ENCODE results near the gene ANKFN1.

Gene ANKFN1

GRCh38 chr17:56257075-56257474 is 103.8 kb downstream of the ANKFN1 start:
- TF ChIP-seq EZH2phosphoT487 (IDR thresholded peaks at IDR 0.05; ENCODE audit: borderline replicate concordance, low read length) = no peak
- TF ChIP-seq, protein P1, sequence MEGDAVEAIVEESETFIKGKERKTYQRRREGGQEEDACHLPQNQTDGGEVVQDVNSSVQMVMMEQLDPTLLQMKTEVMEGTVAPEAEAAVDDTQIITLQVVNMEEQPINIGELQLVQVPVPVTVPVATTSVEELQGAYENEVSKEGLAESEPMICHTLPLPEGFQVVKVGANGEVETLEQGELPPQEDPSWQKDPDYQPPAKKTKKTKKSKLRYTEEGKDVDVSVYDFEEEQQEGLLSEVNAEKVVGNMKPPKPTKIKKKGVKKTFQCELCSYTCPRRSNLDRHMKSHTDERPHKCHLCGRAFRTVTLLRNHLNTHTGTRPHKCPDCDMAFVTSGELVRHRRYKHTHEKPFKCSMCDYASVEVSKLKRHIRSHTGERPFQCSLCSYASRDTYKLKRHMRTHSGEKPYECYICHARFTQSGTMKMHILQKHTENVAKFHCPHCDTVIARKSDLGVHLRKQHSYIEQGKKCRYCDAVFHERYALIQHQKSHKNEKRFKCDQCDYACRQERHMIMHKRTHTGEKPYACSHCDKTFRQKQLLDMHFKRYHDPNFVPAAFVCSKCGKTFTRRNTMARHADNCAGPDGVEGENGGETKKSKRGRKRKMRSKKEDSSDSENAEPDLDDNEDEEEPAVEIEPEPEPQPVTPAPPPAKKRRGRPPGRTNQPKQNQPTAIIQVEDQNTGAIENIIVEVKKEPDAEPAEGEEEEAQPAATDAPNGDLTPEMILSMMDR (IDR thresholded peaks at IDR 0.05; ENCODE audit: low read depth, low read length, poor library complexity, severe bottlenecking) = no peak
- H3K79me2 ChIP-seq (ENCODE audit: control insufficient read depth, low read length) = no peaks in the 10 kb centered on the region
- H4K20me1 ChIP-seq (ENCODE audit: control insufficient read depth, insufficient read depth, low read depth, low read length) = no peaks in the 10 kb centered on the region
- no peaks in the 10 kb centered on the region for H3K9me3 ChIP-seq (ENCODE audit: control insufficient read depth, insufficient read depth, low read length)
- no peaks in the 10 kb centered on the region for H3K9me2 ChIP-seq (replicated peaks; ENCODE audit: control insufficient read depth, low read length)
- no peaks in the 10 kb centered on the region for H3K36me3 ChIP-seq (ENCODE audit: control insufficient read depth, low read length)
- no peaks in the 10 kb centered on the region for H3K27me3 ChIP-seq (ENCODE audit: control insufficient read depth, low read length)
- no peaks in the 10 kb centered on the region for H3F3A ChIP-seq (ENCODE audit: control insufficient read depth, insufficient read depth)
- H3K27ac ChIP-seq (ENCODE audit: low read depth, low read length) = no peak overlapping the region
- no peak overlapping the region for H3K4me2 ChIP-seq (ENCODE audit: low read length)
- no peak overlapping the region for H3K4me3 ChIP-seq (ENCODE audit: low read length)
- no peaks in the 10 kb centered on the region for H3K4me1 ChIP-seq (ENCODE audit: control insufficient read depth, low read length)

GRCh38 chr17:56260376-56261002 is 107.2 kb downstream of the ANKFN1 start:
- no peaks in the 10 kb centered on the region for H3K36me3 ChIP-seq (ENCODE audit: control insufficient read depth, low read length)
- H3K79me2 ChIP-seq (ENCODE audit: control insufficient read depth, low read length) = no peaks in the 10 kb centered on the region

GRCh38 chr17:56262803-56263202 is 109.5 kb downstream of the ANKFN1 start:
- no peaks in the 10 kb centered on the region for H3K9me2 ChIP-seq (replicated peaks; ENCODE audit: control insufficient read depth, low read length)
- no peak overlapping the region for H3K4me3 ChIP-seq (ENCODE audit: low read length)
- no peak overlapping the region for H3K4me2 ChIP-seq (ENCODE audit: low read length)
- no peaks in the 10 kb centered on the region for H3K4me1 ChIP-seq (ENCODE audit: control insufficient read depth, low read length)
- no peak overlapping the region for H3K27ac ChIP-seq (ENCODE audit: low read depth, low read length)
- H3K36me3 ChIP-seq (ENCODE audit: control insufficient read depth, low read length) = no peaks in the 10 kb centered on the region
- 0 out of 2 replicates have a peak, but pooled peaks cover 3% of the 10 kb centered on the region for H3K27me3 ChIP-seq (ENCODE audit: control insufficient read depth, low read length)
- TF ChIP-seq, protein P1 (IDR thresholded peaks at IDR 0.05; ENCODE audit: low read depth, low read length, poor library complexity, severe bottlenecking) = no peak
- TF ChIP-seq EZH2phosphoT487 (IDR thresholded peaks at IDR 0.05; ENCODE audit: borderline replicate concordance, low read length) = no peak
- H3K79me2 ChIP-seq (ENCODE audit: control insufficient read depth, low read length) = no peaks in the 10 kb centered on the region
- no peaks in the 10 kb centered on the region for H4K20me1 ChIP-seq (ENCODE audit: control insufficient read depth, insufficient read depth, low read depth, low read length)
- H3K9me3 ChIP-seq (ENCODE audit: control insufficient read depth, insufficient read depth, low read length) = no peaks in the 10 kb centered on the region
- no peaks in the 10 kb centered on the region for H3F3A ChIP-seq (ENCODE audit: control insufficient read depth, insufficient read depth)

More at GRCh38 chr17:56260376-56261002, 107.2 kb downstream of the ANKFN1 start:
- no peak for TF ChIP-seq EZH2phosphoT487 (IDR thresholded peaks at IDR 0.05; ENCODE audit: borderline replicate concordance, low read length)
- Histone ChIP-seq H4K20me1 (ENCODE audit: control insufficient read depth, insufficient read depth, low read depth, low read length) (no peaks in the 10 kb centered on the region), H3F3A (ENCODE audit: control insufficient read depth, insufficient read depth) (no peaks in the 10 kb centered on the region), H3K4me3 (ENCODE audit: low read length) (no peak overlapping the region), H3K27me3 (ENCODE audit: control insufficient read depth, low read length) (0 out of 2 replicates have a peak, but pooled peaks cover 3% of the 10 kb centered on the region), H3K9me2 (replicated peaks; ENCODE audit: control insufficient read depth, low read length) (no peaks in the 10 kb centered on the region), H3K4me1 (ENCODE audit: control insufficient read depth, low read length) (no peaks in the 10 kb centered on the region), H3K4me2 (ENCODE audit: low read length) (no peak overlapping the region), H3K27ac (ENCODE audit: low read depth, low read length) (no peak overlapping the region), H3K9me3 (ENCODE audit: control insufficient read depth, insufficient read depth, low read length) (no peaks in the 10 kb centered on the region)

GRCh38 chr17:56269556-56270389 is 116.5 kb downstream of the ANKFN1 start:
- H3K9me2 ChIP-seq (replicated peaks; ENCODE audit: control insufficient read depth, low read length) = no peaks in the 10 kb centered on the region; the same call in 1 of the 2 replicates
- TF ChIP-seq EZH2phosphoT487 (IDR thresholded peaks at IDR 0.05; ENCODE audit: borderline replicate concordance, low read length) = no peak
- TF ChIP-seq, protein P1 (IDR thresholded peaks at IDR 0.05; ENCODE audit: low read depth, low read length, poor library complexity, severe bottlenecking) = no peak
- no peak overlapping the region for H3K27ac ChIP-seq (ENCODE audit: low read depth, low read length)
- no peaks in the 10 kb centered on the region for H3K36me3 ChIP-seq (ENCODE audit: control insufficient read depth, low read length)
- H3K4me2 ChIP-seq (ENCODE audit: low read length) = no peak overlapping the region
- no peaks in the 10 kb centered on the region for H4K20me1 ChIP-seq (ENCODE audit: control insufficient read depth, insufficient read depth, low read depth, low read length)
- H3F3A ChIP-seq (ENCODE audit: control insufficient read depth, insufficient read depth) = no peaks in the 10 kb centered on the region
- no peak overlapping the region for H3K4me3 ChIP-seq (ENCODE audit: low read length)
- no peaks in the 10 kb centered on the region for H3K79me2 ChIP-seq (ENCODE audit: control insufficient read depth, low read length)
- no peaks in the 10 kb centered on the region for H3K9me3 ChIP-seq (ENCODE audit: control insufficient read depth, insufficient read depth, low read length)
- H3K27me3 ChIP-seq (ENCODE audit: control insufficient read depth, low read length) = no peaks in the 10 kb centered on the region
- H3K4me1 ChIP-seq (ENCODE audit: control insufficient read depth, low read length) = no peaks in the 10 kb centered on the region

Measured in DOHH2 (cell line).